GM13977 (cell line): Measurements from ENCODE around the gene SHISA7.
"Not testable (repeated sequence)": the region's sequence is repeated elsewhere in the genome, so short reads cannot be mapped to it uniquely, and the experiment has no call there.

Source experiments
- DNase-seq: peaks from one replicate; pipeline ENCODE4 v3.0.0; 2012; ENCODE audit warnings: low spot score
- in situ Hi-C: fragments of 300-500 bp; cut with MboI; formaldehyde crosslinking; loops from one replicate; pipeline ENCODE4 v1.12.0; 2022; ENCODE audit warnings: low sequenced_read_pairs, low pct_unique_long_range_greater_than_20kb, mixed read lengths, inconsistent platforms; ENCODE audit not compliant: unreplicated experiment
- TF ChIP-seq, protein P1 (sequence below): IDR thresholded peaks from 2 replicates; pipeline ENCODE4 v1.5.1; 2012; ENCODE audit warnings: mild to moderate bottlenecking, control low read depth; ENCODE audit not compliant: insufficient read depth; ENCODE audit errors: extremely low read depth, missing control alignments

SHISA7 gene

DNA sequence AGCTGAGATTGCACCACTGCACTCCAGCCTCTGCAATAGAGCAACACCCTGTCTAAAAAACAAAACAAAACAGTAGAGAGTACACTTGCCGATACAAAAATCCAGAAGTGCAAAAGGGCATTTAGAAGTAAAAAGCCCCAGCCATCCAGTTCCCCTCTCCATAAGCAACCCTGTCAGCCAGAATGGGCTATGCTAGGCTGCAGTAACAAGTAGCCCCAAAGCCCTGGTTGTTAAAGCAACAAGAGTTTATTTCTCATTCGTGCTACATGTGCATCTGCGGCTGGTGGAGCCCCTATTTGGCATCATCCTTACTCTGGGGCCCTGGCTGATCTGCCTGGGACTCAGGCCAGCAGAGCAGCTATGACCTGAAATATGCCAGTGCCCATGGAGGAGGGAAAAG is 18.6 kb downstream of the SHISA7 start:
- TF ChIP-seq, protein P1, sequence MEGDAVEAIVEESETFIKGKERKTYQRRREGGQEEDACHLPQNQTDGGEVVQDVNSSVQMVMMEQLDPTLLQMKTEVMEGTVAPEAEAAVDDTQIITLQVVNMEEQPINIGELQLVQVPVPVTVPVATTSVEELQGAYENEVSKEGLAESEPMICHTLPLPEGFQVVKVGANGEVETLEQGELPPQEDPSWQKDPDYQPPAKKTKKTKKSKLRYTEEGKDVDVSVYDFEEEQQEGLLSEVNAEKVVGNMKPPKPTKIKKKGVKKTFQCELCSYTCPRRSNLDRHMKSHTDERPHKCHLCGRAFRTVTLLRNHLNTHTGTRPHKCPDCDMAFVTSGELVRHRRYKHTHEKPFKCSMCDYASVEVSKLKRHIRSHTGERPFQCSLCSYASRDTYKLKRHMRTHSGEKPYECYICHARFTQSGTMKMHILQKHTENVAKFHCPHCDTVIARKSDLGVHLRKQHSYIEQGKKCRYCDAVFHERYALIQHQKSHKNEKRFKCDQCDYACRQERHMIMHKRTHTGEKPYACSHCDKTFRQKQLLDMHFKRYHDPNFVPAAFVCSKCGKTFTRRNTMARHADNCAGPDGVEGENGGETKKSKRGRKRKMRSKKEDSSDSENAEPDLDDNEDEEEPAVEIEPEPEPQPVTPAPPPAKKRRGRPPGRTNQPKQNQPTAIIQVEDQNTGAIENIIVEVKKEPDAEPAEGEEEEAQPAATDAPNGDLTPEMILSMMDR = no peak
- in situ Hi-C loops = no loop called here
- DNase-seq = no peak

DNA sequence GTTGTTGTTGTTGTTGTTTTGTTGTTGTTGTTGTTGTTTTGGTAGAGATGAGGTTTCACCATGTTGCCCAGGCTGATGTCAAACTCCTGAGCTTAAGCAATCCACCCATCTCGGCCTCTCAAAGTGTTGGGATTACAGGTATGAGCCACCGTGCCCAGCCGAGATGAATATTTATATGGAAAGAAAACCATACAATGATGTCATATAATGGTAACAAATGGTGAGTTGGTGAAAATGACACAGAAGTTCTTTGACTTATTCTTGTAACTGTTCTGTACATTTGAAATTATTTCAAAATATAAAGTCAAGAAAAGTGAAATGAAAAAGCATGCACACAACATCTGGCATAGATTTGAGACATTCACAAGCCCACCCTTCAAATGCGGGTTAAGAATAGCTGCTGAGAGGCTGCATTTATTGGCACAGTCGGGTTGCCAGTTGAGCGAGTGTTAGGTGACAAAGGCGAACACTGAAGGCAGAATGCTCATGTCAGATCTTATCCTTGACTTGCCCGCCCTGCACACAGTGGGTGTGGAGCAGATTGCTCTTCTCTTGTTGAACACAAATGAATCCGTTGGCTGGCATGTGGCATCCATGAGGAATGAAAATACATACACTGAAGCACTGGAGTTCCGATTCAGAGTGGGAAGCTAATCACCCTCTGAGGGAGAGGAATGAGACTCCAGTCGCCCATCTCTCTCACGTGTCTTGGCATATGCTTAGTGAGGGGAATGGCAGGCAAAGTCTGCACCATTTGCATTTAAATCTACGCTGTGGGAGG is 19.7 kb downstream of the SHISA7 start:
- in situ Hi-C loops = no loop called here
- DNase-seq = no peak
- TF ChIP-seq, protein P1 = no peak

DNA sequence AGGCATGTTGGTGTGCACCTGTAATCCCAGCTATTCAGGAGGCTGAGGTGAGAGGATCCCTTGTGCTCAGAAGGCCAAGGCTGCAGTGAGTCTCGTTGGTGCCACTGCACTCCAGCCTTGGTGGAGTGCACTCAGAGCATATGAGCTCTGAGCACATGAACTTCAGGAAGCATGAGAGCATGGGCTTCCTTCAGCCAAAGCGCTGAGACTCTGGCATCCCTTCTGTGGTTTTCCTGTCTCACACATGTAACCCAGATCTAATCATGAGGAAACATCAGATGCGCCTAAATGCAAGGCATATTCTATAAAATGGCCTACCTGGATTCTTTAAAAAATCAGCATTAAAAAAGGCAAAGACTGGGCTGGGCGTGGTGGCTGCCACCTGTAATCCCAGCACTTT is 21.8 kb downstream of the SHISA7 start:
- DNase-seq, in situ Hi-C loops: not testable (repeated sequence)

DNA sequence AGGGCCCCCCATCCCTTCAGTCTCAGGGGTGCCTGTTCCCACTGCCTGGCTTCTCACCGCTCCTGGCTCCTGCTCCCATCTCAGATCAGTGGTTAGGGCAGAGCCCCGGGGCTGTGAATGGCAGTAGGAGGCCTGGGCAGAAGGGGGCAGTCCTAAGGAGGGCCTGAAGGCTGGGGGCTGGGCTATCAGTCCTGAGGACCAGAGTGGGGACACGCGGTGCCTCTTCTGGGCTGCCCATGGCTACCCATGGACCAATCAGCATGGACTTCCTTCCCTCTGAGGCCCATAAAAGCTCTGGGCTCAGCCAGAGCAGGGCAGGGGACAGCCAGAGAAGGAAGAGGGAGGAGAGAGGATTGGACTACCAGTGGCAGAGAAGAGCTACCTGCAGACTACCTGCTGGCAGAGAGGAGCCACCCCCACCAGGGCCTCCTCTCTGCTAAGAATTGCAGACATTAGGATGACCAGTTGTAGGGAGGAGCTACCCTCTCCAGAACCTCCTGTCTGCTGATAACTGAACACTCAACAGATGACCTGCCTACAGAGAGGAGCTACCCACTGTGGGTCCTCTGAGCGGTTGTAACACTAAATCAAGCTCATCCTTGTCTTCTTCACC is 23.4 kb downstream of the SHISA7 start:
- TF ChIP-seq, protein P1 = no peak
- no peak for DNase-seq
- in situ Hi-C loops = no loop called here

DNA sequence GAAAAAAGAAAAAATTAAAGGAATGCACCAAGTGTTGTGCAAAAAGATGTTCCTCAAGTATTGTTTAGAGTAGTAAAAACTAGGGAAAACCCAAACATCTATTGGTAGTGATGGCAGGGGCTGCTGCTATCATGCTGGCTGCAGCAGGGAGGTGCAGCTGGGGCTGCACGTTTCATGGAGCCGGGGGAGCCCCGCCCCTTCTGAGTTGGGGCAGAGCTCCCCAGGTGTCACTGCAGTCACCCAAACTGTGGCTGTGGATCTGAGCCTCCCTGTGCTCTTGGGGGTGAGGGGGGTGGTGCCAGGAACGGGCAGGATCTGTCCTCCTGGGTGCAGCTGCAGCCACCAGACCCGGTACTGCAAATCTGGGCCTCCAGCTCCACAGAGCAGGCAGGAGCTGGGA is 24.0 kb downstream of the SHISA7 start:
- in situ Hi-C loops = no loop called here
- TF ChIP-seq, protein P1 = no peak
- DNase-seq = no peak

DNA sequence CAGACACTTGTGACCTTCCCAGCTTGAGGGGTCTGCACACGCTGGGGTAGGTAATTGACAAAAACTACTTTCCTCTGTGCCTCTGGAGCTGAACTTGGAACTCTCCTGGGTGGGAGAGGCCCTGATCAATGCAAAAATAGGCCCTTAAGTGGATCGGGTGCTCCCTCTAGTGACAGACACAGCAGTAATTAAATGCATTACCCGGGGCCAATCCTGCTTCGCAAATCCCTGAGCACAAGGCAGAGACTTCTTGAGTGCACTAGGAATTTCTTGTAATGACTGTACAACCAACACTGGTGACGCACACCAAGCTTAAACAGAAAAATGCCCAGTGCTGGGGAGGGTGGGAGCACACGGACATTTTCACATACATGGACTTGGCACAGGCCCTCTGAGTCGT is 24.9 kb downstream of the SHISA7 start:
- in situ Hi-C loops = no loop called here
- DNase-seq = peak; percentile 72
- TF ChIP-seq, protein P1 = peak; percentile 76

DNA sequence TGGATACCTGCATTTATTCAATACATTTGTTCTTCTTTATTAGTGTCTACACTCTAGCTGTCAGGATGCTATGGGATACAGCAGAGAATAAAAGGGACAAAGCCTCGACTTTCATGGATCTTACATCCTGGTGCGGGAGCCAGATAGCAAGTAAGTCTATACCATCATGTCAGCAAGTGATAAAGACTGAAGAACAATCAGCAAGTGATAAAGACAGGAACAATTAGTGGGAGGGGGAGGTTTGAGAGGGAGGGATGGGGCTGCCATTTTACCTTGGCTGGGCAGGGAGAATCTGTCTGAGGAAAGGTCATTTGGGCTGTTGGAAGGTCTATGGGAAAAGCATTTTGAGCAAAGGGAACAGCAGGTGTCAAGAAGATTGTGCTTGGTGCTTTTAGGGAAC is 32.9 kb downstream of the SHISA7 start:
- DNase-seq = no peak
- in situ Hi-C loops = no loop called here
- TF ChIP-seq, protein P1 = no peak

DNA sequence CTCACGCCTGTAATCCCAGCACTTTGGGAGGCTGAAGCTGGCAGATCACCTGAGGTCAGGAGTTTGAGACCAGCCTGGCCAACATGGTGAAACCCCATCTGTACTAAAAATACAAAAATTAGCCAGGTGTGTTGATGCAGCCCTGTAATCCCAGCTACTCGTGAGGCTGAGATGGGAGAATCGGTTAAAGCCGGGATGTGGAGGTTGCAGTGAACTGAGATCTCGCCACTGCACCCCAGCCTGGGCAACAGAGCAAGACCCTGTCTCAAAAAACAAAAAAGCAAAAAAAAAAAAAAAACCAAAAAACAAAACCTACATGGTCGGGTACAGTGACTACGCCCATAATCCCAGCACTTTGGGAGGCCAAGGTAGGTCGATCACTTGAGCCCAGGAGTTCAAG is 33.9 kb downstream of the SHISA7 start:
- DNase-seq, in situ Hi-C loops: not testable (repeated sequence)
